MM.1S (cell line): ENCODE measurements around the gene RGS19.

Source experiments
- DNase-seq: peaks from one replicate; pipeline ENCODE4 v3.0.0-alpha.2; 2015
- H2AFZ ChIP-seq: fragments of 300-600 bp; sonication (generic); 2 replicates; pipeline ENCODE4 v1.6.0; 2016; ENCODE audit warnings: antibody characterized with exemption, low read length
- H3F3A ChIP-seq: fragments of 300-600 bp; sonication (generic); 2 replicates; pipeline ENCODE4 v1.6.1; 2016; ENCODE audit warnings: mild to moderate bottlenecking, antibody characterized with exemption, low read length, moderate library complexity, mixed read lengths; ENCODE audit not compliant: insufficient read depth
- H3K27ac ChIP-seq: fragments of 300-600 bp; sonication (generic); 2 replicates; pipeline ENCODE4 v1.5.1; 2016; ENCODE audit warnings: mild to moderate bottlenecking, low read length
- H3K27me3 ChIP-seq: fragments of 300-600 bp; sonication (generic); replicated peaks from 2 replicates; pipeline ENCODE4 v1.6.0; 2016; ENCODE audit warnings: low read length; ENCODE audit not compliant: insufficient read depth
- H3K36me3 ChIP-seq: fragments of 300-600 bp; sonication (generic); replicated peaks from 2 replicates; pipeline ENCODE4 v1.6.1; 2016; ENCODE audit warnings: mild to moderate bottlenecking, low read length, mixed read lengths; ENCODE audit not compliant: insufficient read depth
- H3K4me1 ChIP-seq: fragments of 300-600 bp; sonication (generic); 2 replicates; pipeline ENCODE4 v1.6.1; 2016; ENCODE audit warnings: low read length, mixed read lengths
- H3K4me2 ChIP-seq: fragments of 300-600 bp; sonication (generic); 2 replicates; pipeline ENCODE4 v1.6.0; 2016; ENCODE audit warnings: low read depth, low read length
- H3K4me3 ChIP-seq: fragments of 300-600 bp; sonication (generic); 2 replicates; pipeline ENCODE4 v1.5.1; 2016; ENCODE audit warnings: low read length, mixed read lengths
- H3K79me2 ChIP-seq: fragments of 300-600 bp; sonication (generic); 2 replicates; pipeline ENCODE4 v1.6.1; 2016; ENCODE audit warnings: mixed run types, low read length, mixed read lengths
- H3K9ac ChIP-seq: fragments of 300-600 bp; sonication (generic); 2 replicates; pipeline ENCODE4 v1.6.1; 2016; ENCODE audit warnings: low read length, mixed read lengths
- H3K9me2 ChIP-seq: fragments of 300-600 bp; sonication (generic); replicated peaks from 2 replicates; pipeline ENCODE4 v1.6.1; 2016; ENCODE audit warnings: mild to moderate bottlenecking, low read length, mixed read lengths; ENCODE audit not compliant: insufficient read depth
- H3K9me3 ChIP-seq: fragments of 300-600 bp; sonication (generic); replicated peaks from 2 replicates; pipeline ENCODE4 v1.6.1; 2016; ENCODE audit warnings: mild to moderate bottlenecking, low read length, mixed read lengths; ENCODE audit not compliant: insufficient read depth
- H4K20me1 ChIP-seq: fragments of 300-600 bp; sonication (generic); 2 replicates; pipeline ENCODE4 v1.6.1; 2016; ENCODE audit warnings: mild to moderate bottlenecking, low read length, moderate library complexity, mixed read lengths; ENCODE audit not compliant: insufficient read depth
- CTCF ChIP-seq: fragments of 300-600 bp; sonication (generic); IDR thresholded peaks from 2 replicates; pipeline ENCODE4 v1.5.1; 2016; ENCODE audit warnings: antibody characterized with exemption, low read length, mixed read lengths
- EZH2 ChIP-seq: fragments of 300-600 bp; sonication (generic); optimal IDR thresholded peaks from 2 replicates; pipeline ENCODE3; 2017; ENCODE audit warnings: low read depth, mild to moderate bottlenecking, antibody characterized with exemption, low read length, mixed read lengths
- EZH2phosphoT487 ChIP-seq: fragments of 300-600 bp; sonication (generic); IDR thresholded peaks from 2 replicates; pipeline ENCODE4 v1.6.1; 2018; ENCODE audit warnings: antibody characterized with exemption, low read length

The RGS19 gene

GRCh38 chr20:64108731-64109681 is 29.7 kb upstream of the RGS19 start:
- H3K4me2 ChIP-seq, result no peak overlapping the region
- H3K9me3 ChIP-seq, result no peaks in the 10 kb centered on the region
- TF ChIP-seq CTCF (no peak), EZH2phosphoT487 (no peak), EZH2 (no peak)
- H3K27ac ChIP-seq, result no peak overlapping the region
- no peaks in the 10 kb centered on the region for H4K20me1 ChIP-seq
- H3K4me1 ChIP-seq, result no peaks in the 10 kb centered on the region
- H3K4me3 ChIP-seq, result no peak overlapping the region
- H3F3A ChIP-seq, result no peaks in the 10 kb centered on the region
- H3K9me2 ChIP-seq, result no peaks in the 10 kb centered on the region
- H3K79me2 ChIP-seq, result no peaks in the 10 kb centered on the region
- H2AFZ ChIP-seq, result no peak overlapping the region
- H3K9ac ChIP-seq, result no peak overlapping the region
- H3K36me3 ChIP-seq, result no peaks in the 10 kb centered on the region
- H3K27me3 ChIP-seq, result peaks cover 91% of the 10 kb centered on the region
- no peak for DNase-seq

- H3K4me3 ChIP-seq, result no peak overlapping the region
- TF ChIP-seq EZH2phosphoT487 (no peak), CTCF (no peak), EZH2 (no peak)
- H3K36me3 ChIP-seq, result no peaks in the 10 kb centered on the region
- no peaks in the 10 kb centered on the region for H3F3A ChIP-seq
- no peak overlapping the region for H3K27ac ChIP-seq
- no peak overlapping the region for H3K4me2 ChIP-seq
- no peak overlapping the region for H3K9ac ChIP-seq
- no peaks in the 10 kb centered on the region for H3K4me1 ChIP-seq
- no peaks in the 10 kb centered on the region for H4K20me1 ChIP-seq
- peaks cover 91% of the 10 kb centered on the region for H3K27me3 ChIP-seq
- H3K9me2 ChIP-seq, result no peaks in the 10 kb centered on the region
- no peak for DNase-seq
- H3K79me2 ChIP-seq, result no peaks in the 10 kb centered on the region
- H2AFZ ChIP-seq, result no peak overlapping the region
- H3K9me3 ChIP-seq, result no peaks in the 10 kb centered on the region
Observed at GRCh38 chr20:64107736-64108457, 28.6 kb upstream of the RGS19 start.

- Histone ChIP-seq H3K36me3 (no peaks in the 10 kb centered on the region), H2AFZ (no peak within 1 kb of the TSS), H3K4me2 (no peak within 1 kb of the TSS), H3K9ac (no peak within 1 kb of the TSS), H3K27me3 (peaks cover 91% of the 10 kb centered on the region), H3F3A (no peaks in the 10 kb centered on the region), H3K27ac (no peak within 1 kb of the TSS), H3K4me1 (no peaks in the 10 kb centered on the region), H3K9me3 (no peaks in the 10 kb centered on the region), H3K79me2 (no peaks in the 10 kb centered on the region), H3K4me3 (no peak within 1 kb of the TSS), H4K20me1 (no peaks in the 10 kb centered on the region), H3K9me2 (no peaks in the 10 kb centered on the region)
- TF ChIP-seq EZH2, result no peak
- no peak for DNase-seq
Observed at GRCh38 chr20:64106981-64107735, 27.8 kb upstream of the RGS19 start, which contains the start of gene NPBWR2. NPBWR2 (minus strand) TSS chr20:64107565; CDS start chr20:64106831, 734 bp downstream.
